ENCODE data around the gene SESN1. TPM values are rescaled to one million over a fixed set of nuclear protein-coding genes. Genes with fewer than 3 reads are reported as not detected.

Gene SESN1
- total RNA-seq, 1 donor from 2014 or later, result 49.0 TPM

DNA sequence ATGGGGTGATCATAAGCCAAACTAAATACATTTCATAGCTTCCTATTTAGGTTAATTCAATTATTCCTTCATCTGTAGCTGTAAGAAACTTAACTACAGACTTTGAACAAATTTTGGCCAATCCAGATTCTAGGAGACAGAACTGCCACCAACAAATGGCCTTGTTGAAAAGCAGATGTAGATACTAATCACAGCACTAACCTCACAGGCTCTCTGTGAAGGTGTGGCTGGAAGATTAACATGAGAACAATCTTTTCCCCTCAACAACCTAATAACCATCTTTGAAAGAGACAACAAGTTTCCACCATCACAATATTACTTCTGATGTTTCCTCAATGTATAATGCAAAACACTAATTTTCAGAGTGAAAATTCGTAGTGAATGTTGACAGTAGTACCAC lies 87.8 kb downstream of the SESN1 start:
- no peaks in the 10 kb centered on the region for H3K9me3 ChIP-seq
- H3K36me3 ChIP-seq, result no peaks in the 10 kb centered on the region
- H3K4me3 ChIP-seq, result peak overlapping the region in 1 of 2 donors; percentile 99
- H3K4me1 ChIP-seq, result peaks cover 0 to 22% of the 10 kb centered on the region in 2 donors
- no peaks in the 10 kb centered on the region for H3K27me3 ChIP-seq
- TF ChIP-seq, protein P1, sequence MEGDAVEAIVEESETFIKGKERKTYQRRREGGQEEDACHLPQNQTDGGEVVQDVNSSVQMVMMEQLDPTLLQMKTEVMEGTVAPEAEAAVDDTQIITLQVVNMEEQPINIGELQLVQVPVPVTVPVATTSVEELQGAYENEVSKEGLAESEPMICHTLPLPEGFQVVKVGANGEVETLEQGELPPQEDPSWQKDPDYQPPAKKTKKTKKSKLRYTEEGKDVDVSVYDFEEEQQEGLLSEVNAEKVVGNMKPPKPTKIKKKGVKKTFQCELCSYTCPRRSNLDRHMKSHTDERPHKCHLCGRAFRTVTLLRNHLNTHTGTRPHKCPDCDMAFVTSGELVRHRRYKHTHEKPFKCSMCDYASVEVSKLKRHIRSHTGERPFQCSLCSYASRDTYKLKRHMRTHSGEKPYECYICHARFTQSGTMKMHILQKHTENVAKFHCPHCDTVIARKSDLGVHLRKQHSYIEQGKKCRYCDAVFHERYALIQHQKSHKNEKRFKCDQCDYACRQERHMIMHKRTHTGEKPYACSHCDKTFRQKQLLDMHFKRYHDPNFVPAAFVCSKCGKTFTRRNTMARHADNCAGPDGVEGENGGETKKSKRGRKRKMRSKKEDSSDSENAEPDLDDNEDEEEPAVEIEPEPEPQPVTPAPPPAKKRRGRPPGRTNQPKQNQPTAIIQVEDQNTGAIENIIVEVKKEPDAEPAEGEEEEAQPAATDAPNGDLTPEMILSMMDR (IDR thresholded peaks at IDR 0.05), result no peak
- no peak for DNase-seq (ENCODE audit: low spot score in 2 of 2)
- intact Hi-C loops (cut with DNase I), result loop anchor here (5.0 kb wide), 3 partner anchors 50 to 450 kb away; no protein-coding TSS in a partner anchor
- H3K27ac ChIP-seq, result peak overlapping the region in 1 of 2 donors; percentile 94

GRCh38 chr6:109002882-109003281 lies 91.8 kb downstream of the SESN1 start:
- H3K4me3 ChIP-seq, result peak overlapping the region in 1 of 2 donors; percentile 36
- no peaks in the 10 kb centered on the region for H3K9me3 ChIP-seq
- peaks cover 9 to 35% of the 10 kb centered on the region in 2 donors for H3K36me3 ChIP-seq
- no peaks in the 10 kb centered on the region for H3K27me3 ChIP-seq
- peak overlapping the region; percentile 54 to 75 for H3K27ac ChIP-seq
- TF ChIP-seq, protein P1 (IDR thresholded peaks at IDR 0.05), result no peak
- peaks cover 0 to 19% of the 10 kb centered on the region in 2 donors for H3K4me1 ChIP-seq
- DNase-seq (ENCODE audit: low spot score in 2 of 2), result no peak
- intact Hi-C loops (cut with DNase I), result no loop called here

DNA sequence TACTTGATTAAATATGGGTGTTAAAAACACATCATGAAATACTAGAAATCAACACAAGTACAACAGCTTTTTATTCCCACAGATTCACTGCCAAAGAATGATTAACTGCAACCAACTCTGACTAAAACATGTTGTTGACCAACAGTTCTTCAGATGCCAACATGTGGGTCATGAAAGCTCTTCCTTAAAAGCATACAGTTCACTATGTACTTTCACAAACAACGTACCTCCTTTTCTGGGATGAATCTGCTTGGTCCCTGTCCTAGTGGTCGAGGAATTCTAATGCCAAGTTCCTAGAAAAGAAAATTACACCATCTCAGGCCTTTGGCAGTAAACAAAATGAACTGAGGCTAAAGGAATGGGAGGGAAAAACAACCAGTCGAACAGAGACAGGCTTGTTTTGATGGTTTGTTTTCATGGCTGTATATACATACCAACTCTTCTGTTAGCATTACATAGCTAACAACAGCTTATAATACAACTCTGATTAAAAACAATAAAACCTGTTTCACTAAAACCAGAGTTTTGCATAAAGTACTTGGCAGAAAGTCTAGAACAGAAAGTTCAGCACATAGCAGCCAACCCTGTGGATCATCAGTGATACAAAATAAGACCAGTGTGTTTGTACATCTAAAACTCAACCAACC lies 92.5 kb downstream of the SESN1 start:
- intact Hi-C loops (cut with DNase I), result no loop called here
- Histone ChIP-seq H3K27me3 (no peaks in the 10 kb centered on the region), H3K36me3 (peaks cover 13 to 39% of the 10 kb centered on the region in 2 donors), H3K4me1 (peaks cover 0 to 19% of the 10 kb centered on the region in 2 donors), H3K27ac (peak overlapping the region; percentile 54 to 75), H3K4me3 (peak overlapping the region; percentile 25 to 36), H3K9me3 (no peaks in the 10 kb centered on the region)
- TF ChIP-seq, protein P1 (IDR thresholded peaks at IDR 0.05), result no peak
- no peak for DNase-seq (ENCODE audit: low spot score in 2 of 2)

GRCh38 chr6:109001291-109001894 lies 93.3 kb downstream of the SESN1 start:
- DNase-seq (ENCODE audit: low spot score in 2 of 2), result no peak
- H3K27ac ChIP-seq, result peak overlapping the region; percentile 54 to 75
- no peaks in the 10 kb centered on the region for H3K27me3 ChIP-seq
- peak overlapping the region in 1 of 2 donors; percentile 28 for H3K4me3 ChIP-seq
- TF ChIP-seq, protein P1 (IDR thresholded peaks at IDR 0.05), result no peak
- peaks cover 0 to 19% of the 10 kb centered on the region in 2 donors for H3K4me1 ChIP-seq
- intact Hi-C loops (cut with DNase I), result no loop called here
- no peaks in the 10 kb centered on the region for H3K9me3 ChIP-seq
- H3K36me3 ChIP-seq, result peaks cover 14 to 45% of the 10 kb centered on the region in 2 donors

GRCh38 chr6:109000289-109000688 lies 94.4 kb downstream of the SESN1 start:
- Histone ChIP-seq H3K27ac (peak overlapping the region in 1 of 2 donors; percentile 30), H3K27me3 (no peaks in the 10 kb centered on the region), H3K9me3 (no peaks in the 10 kb centered on the region), H3K36me3 (peaks cover 14 to 56% of the 10 kb centered on the region in 2 donors), H3K4me1 (peaks cover 0 to 19% of the 10 kb centered on the region in 2 donors), H3K4me3 (no peak overlapping the region)
- intact Hi-C loops (cut with DNase I), result no loop called here
- DNase-seq (ENCODE audit: low spot score in 2 of 2), result no peak
- TF ChIP-seq, protein P1 (IDR thresholded peaks at IDR 0.05), result no peak

Measured in ascending aorta (tissue), 2 donors.